ENCODE data around the gene PHF20.
"Not testable (repeated sequence)": the region's sequence is repeated elsewhere in the genome, so short reads cannot be mapped to it uniquely, and the experiment has no call there.

The PHF20 gene

DNA sequence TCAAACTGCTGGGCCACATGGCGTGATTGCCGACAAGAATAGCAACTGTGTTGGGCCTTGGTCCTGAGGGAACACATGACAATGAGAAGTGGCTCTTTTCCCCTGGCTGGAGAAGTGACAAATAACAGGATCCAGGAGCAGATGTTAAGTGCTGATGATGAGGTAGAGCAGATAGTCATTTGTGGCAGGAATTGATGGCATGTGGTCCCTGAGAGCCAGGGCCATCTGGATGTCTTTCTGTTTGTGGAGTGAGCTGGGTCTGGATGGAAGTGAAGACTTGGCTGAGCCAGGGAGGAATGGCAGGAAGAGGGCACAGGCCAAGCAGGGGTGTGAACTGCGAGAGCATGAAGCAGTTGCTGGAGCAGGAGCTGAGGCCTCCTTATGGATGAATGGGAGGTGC, 114.7 kb downstream of the PHF20 start:
- no peak for DNase-seq (ENCODE audit: low read depth)

DNA sequence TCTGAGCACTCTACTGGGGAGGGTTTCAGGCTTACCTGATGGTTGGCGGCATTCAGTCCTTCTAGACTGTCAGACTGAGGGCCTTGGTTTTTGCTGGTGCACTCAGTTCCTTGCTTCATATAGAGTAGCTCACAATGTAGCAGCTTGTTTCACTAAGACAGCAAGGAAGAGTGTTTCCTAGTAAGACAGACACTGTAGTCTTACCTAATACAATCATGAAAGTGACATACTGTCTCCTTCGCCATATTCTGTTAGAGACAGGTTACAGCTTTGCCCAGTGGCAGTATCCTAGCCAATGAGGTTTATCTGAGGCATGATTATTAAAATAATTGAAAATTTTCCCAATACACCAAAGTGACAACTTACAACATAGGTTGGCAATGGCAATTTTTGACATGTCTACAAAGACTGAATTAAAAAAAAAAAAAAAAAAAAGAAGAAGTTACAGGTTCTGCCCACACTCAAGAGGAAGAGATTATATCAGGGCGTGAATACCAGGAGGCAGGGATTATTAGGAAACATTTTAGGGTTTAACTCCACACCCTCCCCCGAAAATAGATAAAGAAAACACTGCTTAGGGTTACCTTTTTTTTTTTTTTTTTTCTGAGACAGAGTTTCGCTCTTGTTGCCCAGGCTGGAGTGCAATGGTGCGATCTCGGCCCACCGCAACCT, 115.7 kb downstream of the PHF20 start:
- no peak for DNase-seq (ENCODE audit: low read depth)

DNA sequence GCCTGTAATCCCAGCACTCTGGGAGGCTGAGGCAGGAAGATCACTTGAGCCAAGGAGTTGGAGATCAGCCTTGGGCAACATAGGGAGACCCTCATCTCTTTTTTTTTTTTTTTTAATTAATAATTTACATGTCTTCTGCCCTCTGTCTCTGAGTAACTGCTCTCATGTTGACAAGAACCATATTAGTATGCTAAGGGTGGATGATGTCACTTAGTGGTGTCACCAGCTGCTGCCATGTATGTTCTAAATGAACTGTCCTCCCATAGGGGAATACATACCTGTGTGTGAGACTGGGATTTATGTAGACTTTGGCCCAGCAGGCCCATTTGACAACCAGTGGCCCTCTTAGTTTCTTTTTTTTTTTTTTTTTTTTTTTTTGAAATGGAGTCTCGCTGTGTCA, 116.8 kb downstream of the PHF20 start:
- no peak for DNase-seq (ENCODE audit: low read depth)

DNA sequence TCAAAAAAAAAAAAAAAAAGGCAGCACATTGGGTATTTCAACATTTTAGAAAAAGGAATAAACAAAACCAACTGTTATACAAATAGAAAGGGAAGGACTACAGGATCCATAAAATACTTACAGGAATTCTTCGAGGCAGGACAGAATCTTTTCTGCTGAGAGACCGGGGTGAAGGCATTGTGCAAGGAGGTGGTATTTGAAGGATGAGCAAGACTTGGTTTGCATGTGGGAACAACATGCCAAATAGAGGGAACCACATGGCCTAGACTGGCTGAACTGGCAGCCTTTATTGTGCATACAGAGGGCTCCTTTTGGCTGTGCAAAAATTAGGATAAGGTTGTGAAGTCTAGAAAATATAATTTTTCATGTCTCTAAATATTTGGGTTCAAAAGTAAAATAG, 119.6 kb downstream of the PHF20 start:
- peak; percentile 87 for DNase-seq (ENCODE audit: low read depth)

DNA sequence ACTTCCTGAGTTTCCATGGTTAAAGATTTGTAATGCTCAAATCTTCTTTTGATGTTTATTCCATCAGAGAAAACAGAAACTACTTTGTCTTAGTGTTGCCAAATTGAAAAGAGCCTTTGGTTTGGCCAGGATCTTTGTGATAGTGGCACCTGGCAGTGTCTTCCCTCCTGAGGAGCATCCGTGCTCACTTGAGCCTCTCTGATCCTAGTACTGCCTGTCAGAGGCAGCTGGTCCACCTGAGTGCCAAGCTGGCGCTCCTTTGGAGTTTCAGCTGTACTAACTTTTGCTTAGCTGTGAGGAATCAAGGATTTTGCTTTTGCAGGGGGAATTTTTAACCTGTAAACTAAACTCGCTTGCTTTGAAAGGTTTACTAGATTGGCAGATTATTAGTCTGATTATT, 121.1 kb downstream of the PHF20 start:
- DNase-seq (ENCODE audit: low read depth): no peak

DNA sequence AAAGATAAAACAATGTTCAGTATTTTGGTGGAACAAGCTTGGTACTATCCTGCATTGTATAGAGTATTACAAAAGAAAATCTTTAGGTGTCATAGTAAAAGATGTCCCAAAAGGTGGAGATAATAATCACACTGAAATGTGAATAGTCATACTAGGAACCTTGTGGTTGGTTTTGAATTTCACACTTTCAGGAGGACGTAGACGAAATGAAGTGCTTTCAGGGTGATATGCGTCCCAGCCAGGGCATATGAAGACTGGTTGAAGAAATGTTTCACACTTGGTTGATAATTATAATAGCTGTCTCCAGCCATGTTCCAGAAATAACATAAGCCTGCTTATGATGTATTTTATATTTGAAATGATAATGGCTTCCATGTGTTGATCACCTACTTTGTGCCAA, 122.1 kb downstream of the PHF20 start:
- DNase-seq (ENCODE audit: low read depth): no peak

DNA sequence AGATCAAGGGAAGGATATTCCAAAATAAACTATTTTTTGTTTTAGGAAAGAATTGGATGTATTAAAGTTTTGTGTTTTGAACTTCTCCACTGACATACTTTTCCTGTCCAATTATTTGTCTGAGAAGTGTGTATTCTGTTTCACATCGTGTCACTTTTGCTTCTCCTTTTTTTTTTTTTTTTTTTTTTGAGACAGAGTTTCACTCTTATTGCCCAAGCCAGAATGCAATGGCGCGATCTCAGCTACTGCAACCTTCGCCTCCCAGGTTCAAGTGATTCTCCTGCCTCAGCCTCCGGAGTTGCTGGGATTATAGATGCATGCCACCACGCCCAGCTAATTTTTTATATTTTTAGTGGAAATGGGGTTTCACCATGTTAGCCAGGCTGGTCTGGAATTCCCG, 123.7 kb downstream of the PHF20 start:
- DNase-seq (ENCODE audit: low read depth): not testable (repeated sequence)

DNA sequence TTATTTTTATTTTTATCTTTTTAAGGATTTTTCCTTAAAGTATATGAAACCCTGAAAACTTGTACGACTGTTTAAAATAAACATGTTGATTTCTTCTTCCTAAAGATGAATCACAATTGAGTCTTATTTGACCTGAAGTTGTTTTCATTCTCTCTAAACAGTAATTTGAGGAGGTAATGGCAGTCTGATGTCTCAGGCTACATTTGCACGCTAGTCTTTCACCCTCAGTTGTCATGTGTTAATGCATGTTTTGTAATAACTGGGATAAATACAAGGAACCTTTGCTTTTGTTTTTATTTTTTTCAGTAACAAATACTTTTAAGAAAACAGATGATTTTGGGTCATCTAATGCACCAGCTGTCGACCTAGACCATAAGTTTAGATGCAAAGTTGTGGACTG, 127.2 kb downstream of the PHF20 start:
- DNase-seq (ENCODE audit: low read depth): no peak

DNA sequence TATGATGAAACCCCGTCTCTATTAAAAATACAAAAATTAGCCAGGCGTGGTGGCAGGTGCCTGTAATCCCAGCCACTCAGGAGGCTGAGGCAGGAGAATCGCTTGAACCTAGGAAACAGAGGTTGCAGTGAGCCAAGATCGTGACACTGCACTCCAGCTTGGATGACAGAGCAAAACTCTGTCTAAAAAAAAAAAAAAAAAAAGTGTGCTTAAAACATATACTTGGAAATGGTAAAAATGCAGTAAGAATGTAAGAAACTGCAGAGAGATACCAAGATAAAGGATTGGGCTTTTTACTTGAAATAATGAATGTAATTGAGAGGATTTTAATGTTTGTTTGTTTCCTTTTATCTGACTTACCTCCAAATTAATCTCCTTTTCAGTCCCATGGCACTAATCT, 129.4 kb downstream of the PHF20 start:
- DNase-seq (ENCODE audit: low read depth): not testable (repeated sequence)

DNA sequence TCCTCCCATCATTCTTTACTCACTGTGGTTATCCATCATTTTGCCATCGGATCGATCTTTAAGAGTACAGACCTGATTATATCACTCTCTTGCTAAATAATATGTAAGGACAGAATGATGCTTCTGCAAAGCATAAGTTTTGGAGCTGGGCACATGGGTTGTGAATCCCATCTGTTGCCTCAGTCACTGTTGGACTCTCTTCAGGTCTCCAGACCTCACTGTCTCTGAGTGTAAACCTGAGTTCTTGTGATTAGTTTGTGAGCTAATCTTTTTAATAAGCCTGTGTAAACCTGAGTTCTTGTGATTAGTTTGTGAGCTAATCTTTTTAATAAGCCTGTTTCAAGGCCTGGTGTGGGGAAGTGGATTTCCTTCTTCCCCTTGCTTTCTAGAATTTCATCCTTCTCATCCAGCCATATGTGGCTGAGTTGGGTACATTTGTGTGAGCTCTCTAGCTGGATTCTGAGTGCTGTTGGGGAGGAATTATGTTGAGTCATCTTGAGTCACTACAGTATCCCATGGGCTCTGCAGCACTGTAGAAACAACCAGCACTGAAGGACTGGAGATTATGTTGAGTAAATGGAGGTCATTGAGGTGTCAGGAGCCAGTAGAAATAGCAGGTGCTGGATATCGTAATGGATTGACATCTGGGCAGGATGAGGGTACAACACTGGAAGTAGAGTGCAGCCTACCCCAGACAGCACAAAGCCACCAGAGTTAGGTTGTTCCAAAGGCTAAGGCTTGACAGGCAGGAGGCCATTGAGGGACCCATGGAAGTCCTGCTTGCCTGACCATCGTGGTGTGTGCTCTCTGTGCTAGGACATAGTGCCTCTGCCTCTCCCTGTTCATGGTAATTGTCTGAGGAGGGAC, 130.1 kb downstream of the PHF20 start:
- peak; percentile 93 for DNase-seq (ENCODE audit: low read depth)

DNA sequence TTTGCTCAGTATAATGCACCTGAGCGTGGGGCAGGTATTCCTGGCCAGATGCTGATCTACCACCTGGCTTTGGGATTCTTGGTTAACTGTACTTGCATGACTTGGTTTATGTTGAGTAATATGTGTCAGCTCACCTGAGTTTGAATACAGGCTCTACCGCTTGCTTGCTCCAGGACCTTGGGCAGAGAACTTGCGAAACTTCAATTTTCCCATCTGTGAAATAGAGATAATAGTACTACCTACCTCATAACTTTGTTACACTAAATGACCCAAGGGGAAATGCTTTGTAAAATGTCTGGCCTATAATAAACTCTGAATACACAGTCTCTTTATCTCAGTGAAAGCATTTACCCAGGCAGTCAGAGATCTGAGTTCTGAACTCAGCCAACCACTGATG, 130.7 kb downstream of the PHF20 start:
- DNase-seq (ENCODE audit: low read depth): peak; percentile 41

DNA sequence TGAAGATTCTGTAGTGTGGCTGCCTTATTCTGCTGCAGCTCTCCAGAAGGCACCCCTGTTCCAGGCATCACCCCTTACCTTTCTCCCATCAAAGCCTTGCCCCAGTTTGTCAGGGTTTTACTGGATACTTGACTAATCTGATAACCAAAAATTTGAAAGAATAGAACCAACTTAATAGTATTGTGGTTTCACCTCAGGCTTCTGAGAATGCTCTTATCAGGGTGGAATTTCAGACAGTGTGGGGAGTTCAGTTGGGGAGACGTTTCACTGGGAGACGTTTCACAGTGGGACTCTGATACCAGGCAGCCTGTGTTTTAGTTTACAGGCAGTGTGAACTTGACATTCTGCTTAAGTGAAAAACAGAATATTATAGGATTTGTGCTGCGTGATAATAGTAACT, 132.0 kb downstream of the PHF20 start:
- peak; percentile 78 for DNase-seq (ENCODE audit: low read depth)

DNA sequence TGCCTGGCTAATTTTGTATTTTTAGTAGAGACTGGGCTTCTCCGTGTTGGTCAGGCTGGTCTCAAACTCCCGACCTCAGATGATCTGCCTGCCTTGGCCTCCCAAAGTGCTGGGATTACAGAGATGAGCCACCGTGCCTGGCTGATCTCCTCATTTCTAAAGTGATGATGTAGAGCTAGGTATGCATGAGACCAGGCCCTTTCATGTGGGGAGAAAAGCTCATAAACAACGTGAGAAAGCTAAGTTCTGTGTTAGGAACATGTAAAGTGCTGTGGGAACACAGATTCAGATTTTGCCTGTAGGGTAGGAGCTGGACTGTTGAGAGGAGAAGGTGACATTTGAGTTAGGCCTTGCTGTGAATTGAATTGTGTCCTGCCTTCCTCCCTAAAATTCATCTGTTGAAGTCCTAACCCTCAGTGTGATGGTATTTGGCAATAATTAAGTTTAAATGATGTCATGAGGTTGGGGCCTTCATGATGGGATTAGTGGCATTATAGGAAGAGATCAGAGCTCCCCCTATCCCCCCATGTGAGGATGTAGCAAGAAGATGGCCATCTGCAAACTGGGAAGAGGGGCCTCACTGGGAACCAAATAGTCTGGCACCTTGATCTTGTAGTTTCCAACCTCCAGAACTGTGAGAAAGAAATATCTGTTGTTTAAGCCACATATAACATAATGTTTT, 133.3 kb downstream of the PHF20 start:
- no peak for DNase-seq (ENCODE audit: low read depth)

DNA sequence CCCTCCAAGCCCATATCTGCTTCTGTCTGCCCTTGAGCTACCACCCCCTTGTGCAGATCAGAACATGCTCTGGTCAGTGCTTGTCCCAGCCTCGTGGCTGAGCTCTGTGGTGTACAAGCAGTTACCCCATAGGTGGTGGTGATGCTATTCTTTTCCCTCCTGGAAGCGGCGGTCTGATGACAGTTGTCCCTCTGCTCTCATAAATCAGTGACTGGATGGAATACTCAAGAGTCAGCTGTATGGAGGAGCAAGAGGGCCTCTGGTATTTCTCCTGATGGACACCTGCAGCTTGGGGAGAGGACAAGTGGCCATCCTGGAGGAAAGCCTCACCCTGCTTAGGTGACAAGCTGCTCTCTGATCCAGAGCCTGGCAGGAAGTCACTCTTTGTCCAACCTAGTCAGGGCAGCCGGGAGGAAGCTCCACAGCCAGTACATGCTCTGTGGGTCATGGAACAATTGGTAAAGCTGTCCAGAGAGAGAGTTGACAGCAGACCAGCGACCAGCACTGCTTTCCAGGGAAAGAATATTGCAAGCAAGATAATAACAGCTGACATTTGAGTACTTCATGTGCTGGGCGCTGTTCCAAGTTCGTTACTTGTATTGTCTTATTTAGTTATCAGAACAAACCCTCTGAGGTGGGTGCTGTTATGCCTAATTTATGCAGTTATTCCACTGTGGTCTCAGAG, 135.3 kb downstream of the PHF20 start:
- no peak for DNase-seq (ENCODE audit: low read depth)

DNA sequence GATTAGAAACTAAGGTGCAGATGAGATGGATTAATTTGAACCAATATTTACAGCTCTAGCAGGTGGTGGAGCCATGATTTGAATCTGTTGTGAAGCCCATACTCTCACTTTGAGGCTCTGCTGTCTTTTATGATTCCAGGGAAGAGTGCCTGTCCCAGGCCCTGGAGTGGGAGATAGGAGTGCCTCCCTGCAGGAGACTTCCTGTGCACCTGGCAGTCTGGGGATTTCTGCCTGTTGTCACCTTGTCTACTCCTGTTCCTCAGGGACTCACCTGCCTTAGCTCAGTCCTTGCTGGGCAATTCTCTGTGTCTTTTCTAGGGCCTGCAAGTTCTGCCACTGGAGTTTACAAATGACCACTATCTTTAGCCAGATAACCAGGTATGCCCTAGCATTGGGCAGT, 136.2 kb downstream of the PHF20 start:
- no peak for DNase-seq (ENCODE audit: low read depth)

DNA sequence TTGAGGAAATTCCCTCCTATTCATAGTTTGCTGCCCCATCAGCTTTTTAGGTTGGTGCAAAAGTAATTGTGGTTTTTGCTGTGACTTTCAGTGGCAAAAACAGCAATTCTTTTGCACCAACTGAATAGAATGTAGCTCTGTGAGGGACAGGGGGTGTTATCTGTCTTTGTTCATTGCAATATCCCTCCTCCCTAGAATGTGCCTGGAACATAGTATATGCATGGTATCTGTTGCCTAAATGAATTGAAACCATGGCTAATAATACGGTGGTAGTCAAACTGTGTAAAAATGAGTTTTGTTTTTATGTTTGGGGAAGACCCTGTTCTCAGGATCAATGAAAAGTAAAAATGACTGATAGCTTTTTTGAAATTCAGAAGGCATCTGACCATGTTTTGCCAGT, 137.4 kb downstream of the PHF20 start:
- no peak for DNase-seq (ENCODE audit: low read depth)

DNA sequence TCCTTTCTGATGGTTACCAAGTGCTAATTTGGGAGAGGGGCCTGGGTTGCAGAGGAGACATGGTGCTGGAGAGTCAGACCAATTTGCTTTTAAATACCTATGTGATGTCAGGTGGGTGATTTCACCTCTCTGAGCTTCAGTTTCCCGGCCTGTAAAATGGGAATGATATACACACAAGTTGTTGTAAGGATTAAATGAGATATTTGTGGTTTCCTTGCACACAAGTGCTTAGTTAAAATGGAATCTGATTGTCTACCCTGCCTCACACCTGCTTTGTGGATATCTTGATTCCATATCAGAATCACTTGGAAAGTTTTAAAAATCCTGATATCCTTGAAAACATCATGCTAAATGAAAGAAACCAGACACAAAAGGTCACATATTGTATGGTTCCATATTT, 138.0 kb downstream of the PHF20 start:
- DNase-seq (ENCODE audit: low read depth): no peak

DNA sequence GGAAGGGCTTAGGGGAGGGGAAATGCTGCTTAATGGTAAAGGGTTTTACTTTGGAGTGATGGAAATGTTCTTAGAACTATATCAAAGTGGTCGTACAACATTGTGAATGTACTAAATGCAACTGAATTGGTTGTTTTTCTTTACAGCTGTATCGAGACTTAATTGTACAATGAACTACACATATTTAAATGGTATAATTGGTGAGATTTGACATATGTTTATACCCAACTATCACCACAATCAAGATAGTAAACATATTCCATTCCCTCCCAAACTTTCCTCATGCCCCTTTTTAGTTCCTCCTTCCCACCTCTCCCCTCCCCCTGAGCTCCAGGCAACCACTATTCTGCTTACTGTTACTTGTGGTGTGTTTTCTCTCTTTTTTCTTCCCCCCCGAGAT, 138.4 kb downstream of the PHF20 start:
- no peak for DNase-seq (ENCODE audit: low read depth)

DNA sequence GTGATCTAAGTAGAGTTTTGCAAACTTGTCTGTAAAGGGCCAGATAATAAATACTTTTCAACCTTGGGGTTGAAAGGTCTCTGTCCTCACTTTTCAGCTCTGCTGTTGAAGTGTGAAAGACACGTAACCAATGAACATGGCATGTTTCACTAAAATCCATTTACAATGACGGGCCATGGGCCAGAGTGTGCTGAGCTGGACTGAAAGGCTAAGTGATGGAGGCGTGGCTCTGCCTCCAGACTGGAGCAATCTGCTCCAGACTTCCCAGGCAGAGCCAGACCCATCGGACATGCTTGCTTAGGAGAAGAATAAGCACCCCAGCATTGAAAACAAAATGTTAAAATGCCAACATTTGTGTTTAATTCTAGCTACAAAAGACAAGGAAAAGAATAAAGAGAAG, 141.1 kb downstream of the PHF20 start:
- DNase-seq (ENCODE audit: low read depth): no peak

DNA sequence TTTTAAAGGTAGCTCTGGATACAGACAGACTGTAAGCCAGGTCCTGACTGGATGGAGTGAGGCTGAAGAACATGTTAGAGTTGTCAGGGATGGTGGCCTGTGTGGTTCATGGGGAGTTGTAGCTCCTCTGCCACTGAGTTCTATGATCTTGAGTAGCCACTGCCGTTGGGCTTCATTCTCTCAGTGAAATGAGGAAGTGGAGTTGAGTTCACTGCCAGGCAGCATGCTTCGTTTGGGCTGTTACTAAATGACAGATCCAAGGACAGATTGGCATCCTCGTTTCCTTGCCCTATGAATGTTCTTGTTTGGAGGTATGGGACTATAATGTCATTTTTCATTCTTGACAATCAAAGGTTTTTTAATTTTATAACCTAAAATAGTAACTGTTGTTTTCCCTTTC, 145.3 kb downstream of the PHF20 start:
- no peak for DNase-seq (ENCODE audit: low read depth)

DNA sequence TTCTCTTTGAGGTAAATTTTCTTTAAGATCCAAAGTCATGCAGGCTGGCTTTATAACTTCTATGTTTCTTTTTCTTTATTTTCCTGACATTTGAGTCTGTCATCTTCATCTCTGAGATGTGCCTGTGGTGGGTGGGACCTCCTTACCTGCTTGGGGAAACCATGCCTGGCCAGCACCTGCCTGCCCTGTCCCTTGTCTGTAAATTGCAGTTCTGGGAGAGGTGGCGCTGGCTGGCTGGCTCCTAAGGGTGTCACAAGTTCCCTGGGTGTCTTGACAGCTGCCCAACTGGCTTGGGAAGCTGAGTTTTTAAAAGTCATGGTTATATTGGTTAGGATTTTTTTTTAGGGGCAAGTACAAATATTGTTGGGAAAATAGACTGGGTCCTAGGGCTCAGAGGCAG, 146.2 kb downstream of the PHF20 start:
- no peak for DNase-seq (ENCODE audit: low read depth)

DNA sequence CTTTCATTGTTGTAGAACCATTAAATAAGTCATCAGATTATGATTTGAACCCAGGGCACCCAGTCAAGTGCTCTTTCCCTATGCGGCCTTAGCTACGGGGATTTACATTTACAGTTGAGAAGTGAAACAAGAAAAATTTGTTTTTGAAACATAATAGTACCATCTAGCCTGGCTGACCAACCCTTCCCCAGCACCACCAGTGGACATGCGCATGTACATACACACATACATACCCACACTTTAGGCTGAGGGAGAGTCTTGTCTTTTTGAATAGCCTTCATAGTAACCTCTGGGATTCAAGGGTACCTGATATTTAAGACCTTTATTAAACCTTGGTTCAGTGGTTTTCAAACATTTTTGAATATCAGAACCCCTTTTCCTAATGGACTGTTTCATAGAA, 148.7 kb downstream of the PHF20 start:
- DNase-seq (ENCODE audit: low read depth): no peak

DNA sequence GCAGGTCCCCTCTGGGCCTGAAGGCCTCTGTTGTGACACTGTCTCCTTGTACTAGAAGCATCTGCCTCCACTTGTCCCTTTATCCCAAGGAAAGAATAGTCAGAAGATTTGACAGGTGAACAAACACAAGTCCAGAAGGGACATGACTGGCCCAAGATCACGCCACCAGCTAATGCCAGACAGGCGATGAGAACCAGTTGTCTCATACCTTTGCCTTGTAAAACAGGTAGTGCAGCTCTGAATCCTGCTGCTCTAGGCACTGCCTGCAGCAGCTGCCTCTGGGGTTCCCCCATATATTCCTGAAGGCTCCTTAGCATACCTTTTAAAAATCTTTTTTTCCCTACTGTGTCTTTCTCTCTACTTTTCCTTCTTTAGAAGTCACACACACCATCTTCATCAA, 157.5 kb downstream of the PHF20 start:
- DNase-seq (ENCODE audit: low read depth): no peak

Measured in amniotic epithelial cell (primary cell).